ENCODE measurements around the gene PAWR. TPM values are rescaled to one million over a fixed set of nuclear protein-coding genes. Genes with fewer than 3 reads are reported as not detected.
"Not testable (repeated sequence)": the region's sequence is repeated elsewhere in the genome, so short reads cannot be mapped to it uniquely, and the experiment has no call there.

The PAWR gene
- total RNA-seq, 1 donor from 2014 or later, result 27.7 TPM

- no peak for DNase-seq
These were observed 103.4 kb downstream of the PAWR start for GRCh38 chr12:79587368-79587767.

GRCh38 chr12:79585147-79585546, 105.6 kb downstream of the PAWR start:
- DNase-seq, result no peak

DNA sequence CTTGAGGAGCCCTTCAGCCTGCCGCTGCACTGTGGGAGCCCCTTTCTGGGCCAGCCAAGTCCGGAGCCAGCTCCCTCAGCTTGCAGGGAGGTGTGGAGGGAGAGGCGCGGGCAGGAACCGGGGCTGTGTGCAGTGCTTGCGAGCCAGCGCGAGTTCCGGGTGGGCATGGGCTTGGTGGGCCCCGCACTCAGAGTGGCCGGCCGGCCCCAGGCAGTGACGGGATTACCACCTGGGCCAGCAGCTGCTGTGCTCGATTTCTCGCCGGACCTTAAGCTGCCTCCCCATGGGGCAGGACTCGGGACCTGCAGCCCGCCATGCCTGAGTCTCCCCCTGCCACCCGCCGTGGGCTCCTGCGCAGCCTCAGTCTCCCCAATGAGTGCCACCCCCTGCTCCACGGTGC, 116.9 kb downstream of the PAWR start:
- DNase-seq, result no peak

- DNase-seq, result no peak
These were observed 121.1 kb downstream of the PAWR start for GRCh38 chr12:79569679-79570078.

- no peak for DNase-seq
These were observed 123.6 kb downstream of the PAWR start for GRCh38 chr12:79567175-79567563.

- DNase-seq, result no peak
These were observed 124.2 kb downstream of the PAWR start for GRCh38 chr12:79566452-79567174.

- not testable (repeated sequence) for DNase-seq
These were observed 125.9 kb downstream of the PAWR start for GRCh38 chr12:79564727-79565350.

DNA sequence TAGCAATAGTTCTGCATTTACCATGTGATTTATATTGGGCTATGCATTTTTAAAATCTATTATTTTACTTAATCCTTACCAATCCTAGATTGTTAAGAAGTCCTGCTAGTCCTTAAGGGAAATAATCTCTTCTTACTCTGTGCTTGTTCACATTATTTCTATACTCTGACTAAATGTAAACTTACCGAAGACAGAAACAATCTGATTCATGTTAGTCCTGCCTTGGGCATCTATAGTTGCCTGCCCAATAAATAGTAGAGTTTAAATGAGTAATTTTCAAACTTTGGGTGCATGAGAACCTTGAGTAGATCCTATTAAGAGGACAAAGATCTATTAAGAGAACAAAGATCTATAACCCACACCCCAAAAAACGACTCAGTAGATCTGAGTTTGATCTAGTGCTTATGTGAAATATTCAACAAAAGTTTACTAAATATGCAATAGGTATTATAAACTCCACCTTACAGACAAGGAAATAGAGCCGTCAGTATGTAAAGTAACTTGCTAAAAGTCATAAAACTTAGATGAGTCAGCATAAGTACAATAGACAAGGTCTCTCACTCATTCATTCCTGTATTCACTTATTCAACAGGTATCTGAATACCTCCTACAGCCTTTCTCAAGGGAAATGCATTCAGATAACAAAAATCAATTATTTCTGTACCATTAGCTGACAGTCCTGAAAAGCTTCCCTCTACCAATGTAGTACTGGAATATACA, 127.6 kb downstream of the PAWR start:
- DNase-seq, result no peak

- DNase-seq, result no peak
These were observed 129.2 kb downstream of the PAWR start for GRCh38 chr12:79561401-79562132.

- DNase-seq, result peak; percentile 18
These were observed 130.4 kb downstream of the PAWR start for GRCh38 chr12:79560225-79560889.

DNA sequence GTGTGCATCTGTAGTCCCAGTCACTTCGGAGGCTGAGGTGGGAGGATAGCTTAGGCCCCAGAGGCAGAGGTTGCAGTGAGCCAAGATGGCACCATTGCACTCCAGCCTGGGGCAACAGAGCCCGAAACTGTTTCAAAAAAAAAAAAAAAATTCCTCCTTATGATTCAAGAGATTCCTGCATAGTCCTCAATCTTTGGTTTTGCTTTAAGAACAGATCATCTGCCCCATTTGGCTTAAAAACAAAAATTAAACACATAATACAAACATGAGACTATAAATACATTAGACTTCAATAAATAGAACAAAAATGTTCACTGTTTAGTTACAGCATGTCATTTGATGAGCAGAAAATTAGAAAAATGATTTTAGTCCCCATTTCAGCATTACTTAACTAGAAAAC, 131.2 kb downstream of the PAWR start:
- DNase-seq, result no peak

- no peak for DNase-seq
These were observed 131.8 kb downstream of the PAWR start for GRCh38 chr12:79558924-79559469.

DNA sequence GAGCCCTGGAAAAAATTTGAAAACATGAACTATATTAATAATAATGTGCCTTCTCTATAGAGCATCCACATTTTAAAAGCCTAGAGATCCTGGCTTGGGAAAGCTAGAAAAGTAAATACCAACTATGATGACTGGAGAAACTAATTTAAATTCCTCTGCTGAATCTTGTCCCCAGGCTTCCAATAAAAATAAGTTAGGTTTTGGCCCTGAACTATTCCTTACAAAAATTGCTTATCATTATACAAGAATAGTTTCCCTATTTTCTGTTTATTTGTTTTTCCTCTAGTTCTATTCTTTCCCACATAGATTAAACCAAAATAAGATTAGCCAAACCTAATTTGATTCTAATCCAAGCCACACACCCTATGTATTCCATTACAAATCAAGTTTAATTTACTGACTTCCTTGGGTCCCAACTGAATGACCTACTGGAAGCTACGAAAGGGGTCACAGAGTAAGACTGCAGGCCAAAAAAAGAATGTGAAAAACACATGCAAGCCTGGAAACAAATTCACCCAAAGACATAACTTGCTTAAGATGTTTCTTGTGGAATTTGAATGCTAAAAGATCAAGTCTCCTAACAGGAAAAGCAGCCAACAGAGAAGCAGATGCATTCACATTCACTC, 133.0 kb downstream of the PAWR start:
- DNase-seq, result peak; percentile 44

DNA sequence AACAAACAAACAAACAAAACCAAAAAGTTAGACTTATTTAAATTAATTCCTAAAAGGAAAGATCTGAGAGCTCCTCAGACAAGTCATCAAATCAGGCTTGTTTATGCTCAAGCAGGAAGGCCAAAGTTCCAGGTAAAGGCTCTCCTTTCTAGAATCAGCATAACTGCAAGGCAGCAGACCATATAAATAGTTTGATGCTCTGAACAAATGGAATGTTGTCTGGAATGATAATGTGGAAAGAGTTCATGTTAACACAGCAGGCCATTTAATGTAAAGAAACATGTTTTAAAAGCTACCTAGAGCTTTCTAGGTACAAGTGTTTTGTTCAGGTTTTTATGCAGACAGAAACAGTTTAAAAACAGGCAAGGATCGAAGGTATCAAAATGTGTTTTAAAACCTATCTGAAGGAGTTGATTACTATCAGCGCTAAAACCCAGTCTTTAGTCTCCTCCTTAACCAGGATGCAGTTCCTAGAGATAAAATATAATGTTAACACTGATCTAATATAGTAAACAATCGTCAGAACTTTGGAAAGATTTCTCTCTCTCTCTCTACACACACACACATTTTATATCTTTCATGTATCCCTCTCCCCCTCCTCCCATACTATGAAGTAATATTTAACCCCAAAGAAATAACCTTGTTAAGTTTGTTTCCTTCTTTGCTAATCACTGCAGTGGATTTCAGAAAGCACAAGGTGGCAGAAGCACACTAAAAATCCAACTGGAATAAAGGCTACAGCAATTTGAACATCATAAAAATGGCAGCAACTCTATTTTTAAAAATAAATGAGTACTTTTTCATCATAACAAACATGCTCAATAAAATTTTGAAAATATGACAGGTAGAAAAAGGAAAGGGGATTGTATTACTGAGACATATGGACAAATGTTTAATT, 135.5 kb downstream of the PAWR start:
- DNase-seq, result peak; percentile 76

GRCh38 chr12:79553863-79554574, 136.7 kb downstream of the PAWR start:
- DNase-seq, result no peak

- peak; percentile 31 for DNase-seq
These were observed 138.6 kb downstream of the PAWR start for GRCh38 chr12:79552192-79552591.

GRCh38 chr12:79549531-79550271, 141.1 kb downstream of the PAWR start:
- DNase-seq, result no peak

DNA sequence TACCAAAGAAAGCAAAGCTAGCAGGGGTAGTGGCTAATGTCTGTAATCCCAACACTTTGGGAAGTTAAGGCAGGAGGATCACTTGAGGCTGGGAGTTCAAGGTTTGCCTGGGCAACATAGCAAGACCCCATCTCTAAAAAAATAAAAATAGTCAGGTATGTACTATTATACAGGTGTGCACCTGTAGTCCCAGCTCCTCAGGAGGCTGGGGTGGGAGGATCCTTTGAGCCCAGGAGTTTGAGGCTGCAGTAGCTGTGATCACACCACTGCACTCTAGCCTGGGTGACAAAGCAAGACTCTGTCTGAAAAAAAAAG, 142.2 kb downstream of the PAWR start:
- no peak for DNase-seq
